Gastrocnemius medialis (tissue), 4 donors: Measurements from ENCODE around the gene AXL. TPM values are rescaled to one million over a fixed set of nuclear protein-coding genes. Genes with fewer than 3 reads are reported as not detected.
"Not testable (repeated sequence)": the region's sequence is repeated elsewhere in the genome, so short reads cannot be mapped to it uniquely, and the experiment has no call there.

ENCODE experiments used
- ATAC-seq, 2 donors: fragments of 150-250 bp; one replicate each; pipeline ENCODE4 v1.9.1; 2016
- DNase-seq, 2 donors: peaks; one replicate each; pipeline ENCODE4 v3.0.0-alpha.2; 2019
- H3K27ac ChIP-seq, 4 donors: fragments of 200-600 bp; sonication (generic); 1 replicate in 1 of 4; 2 replicates in 3 of 4; pipeline ENCODE4 v1.5.1; 2016 to 2018; ENCODE audit warnings: mild to moderate bottlenecking in 2 of 4, moderate library complexity in 1 of 4
- H3K27me3 ChIP-seq, 3 donors: fragments of 200-600 bp; sonication (generic) in 2 of 3; 1 replicate in 1 of 3; 2 replicates in 2 of 3; pipeline versions ENCODE4 v1.5.1 to v1.6.0; 2016 to 2019; ENCODE audit warnings: mild to moderate bottlenecking in 1 of 3, moderate library complexity in 1 of 3
- H3K36me3 ChIP-seq, 2 donors: fragments of 200-600 bp; sonication (generic) in 1 of 2; one replicate each; pipeline ENCODE4 v1.5.1; 2017 to 2018
- H3K4me1 ChIP-seq, 2 donors: fragments of 200-600 bp; sonication (generic) in 1 of 2; one replicate each; pipeline ENCODE4 v1.5.1; 2016 to 2017; ENCODE audit warnings: mild to moderate bottlenecking in 2 of 2
- H3K4me3 ChIP-seq, 4 donors: fragments of 200-600 bp; sonication (generic) in 3 of 4; 1 replicate in 1 of 4; 2 replicates in 3 of 4; pipeline ENCODE4 v1.5.1; 2016 to 2019; ENCODE audit warnings: mild to moderate bottlenecking in 2 of 4
- H3K9me3 ChIP-seq, 3 donors: fragments of 200-600 bp; sonication (generic) in 2 of 3; 1 replicate in 1 of 3; 2 replicates in 2 of 3; pipeline ENCODE4 v1.5.1; 2016 to 2019
- CTCF ChIP-seq, 5 experiments: fragments of 450-650 bp in 3 of 5; fragments of 200-600 bp in 2 of 5; sonication (generic) in 2 of 5; IDR thresholded peaks in 4 of 5; conservative IDR thresholded peaks in 1 of 5; 1 replicate in 4 of 5; 2 replicates in 1 of 5; pipeline ENCODE4 v1.5.1; 2016 to 2019; ENCODE audit warnings: antibody characterized with exemption in 5 of 5, mild to moderate bottlenecking in 3 of 5, moderate library complexity in 3 of 5
- POLR2A ChIP-seq, 2 donors: fragments of 450-650 bp; IDR thresholded peaks; one replicate each; pipeline ENCODE4 v1.6.1; 2017; ENCODE audit warnings: antibody characterized with exemption in 2 of 2, mild to moderate bottlenecking in 2 of 2, moderate library complexity in 2 of 2
- in situ Hi-C, 4 donors: fragments of 200-750 bp; cut with MboI; loops; one replicate each; pipeline versions ENCODE4 v1.15.0 to v1.8.0; 2017; ENCODE audit warnings: low sequenced_read_pairs in 4 of 4
- intact Hi-C: fragments of 100-400 bp; cut with DNase I; formaldehyde crosslinking; loops from one replicate; pipeline ENCODE4 v1.15.1; 2023; ENCODE audit warnings: low total_unique reads
- total RNA-seq, 4 donors: library from RNA; depleted of rRNA; stranded (reverse); fragments of >200 nt; gene quantifications; one replicate each; pipeline versions ENCODE4 v1.1.0 to v1.2.3, GENCODE V29; 2016

Gene AXL
- total RNA-seq, 4 donors from 2014 or later, result 17.4 to 49.2 (median 37.4) TPM

- Histone ChIP-seq H3K4me1 (no peaks in the 10 kb centered on the region), H3K36me3 (no peaks in the 10 kb centered on the region), H3K27ac (no peak overlapping the region), H3K9me3 (no peaks in the 10 kb centered on the region), H3K4me3 (no peak overlapping the region), H3K27me3 (peaks cover 23 to 32% (median 31%) of the 10 kb centered on the region in 3 donors)
- TF ChIP-seq CTCF (IDR thresholded peaks at IDR 0.05 in 4 of 5, conservative IDR thresholded peaks at IDR 0.05 in 1 of 5) (no peak), POLR2A (IDR thresholded peaks at IDR 0.05) (no peak)
- intact Hi-C loops, result no loop called here
- in situ Hi-C loops, result no loop called here
- DNase-seq (no peak), ATAC-seq (no peak)
Measured at GRCh38 chr19:41195675-41196497, 23.1 kb upstream of the AXL start.

DNA sequence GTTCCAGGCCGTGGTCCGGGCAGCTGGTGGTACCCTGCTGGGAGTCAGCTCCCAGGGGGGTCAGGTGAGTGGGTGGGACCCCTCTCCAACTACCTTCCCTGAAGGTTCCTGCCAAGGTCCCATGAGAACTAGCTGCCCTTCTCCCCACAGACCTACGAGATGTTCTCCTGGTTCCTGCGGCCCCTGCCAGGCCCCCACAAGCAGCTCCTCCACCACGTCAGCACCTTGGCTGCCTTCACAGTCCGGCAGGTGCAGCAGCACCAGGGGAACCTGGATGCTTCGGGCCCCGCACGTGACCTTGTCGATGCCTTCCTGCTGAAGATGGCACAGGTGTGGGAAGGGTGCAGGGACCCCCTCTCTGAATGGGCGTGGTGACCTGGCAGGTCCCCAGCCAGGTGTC, 20.5 kb upstream of the AXL start:
- DNase-seq (no peak), ATAC-seq (no peak)
- no peaks in the 10 kb centered on the region for H3K4me1 ChIP-seq
- H3K9me3 ChIP-seq, result no peaks in the 10 kb centered on the region
- no peak for TF ChIP-seq POLR2A (IDR thresholded peaks at IDR 0.05)
- TF ChIP-seq CTCF (IDR thresholded peaks at IDR 0.05 in 4 of 5, conservative IDR thresholded peaks at IDR 0.05 in 1 of 5), result no peak
- in situ Hi-C loops, result no loop called here
- no peaks in the 10 kb centered on the region for H3K36me3 ChIP-seq
- no peak overlapping the region for H3K27ac ChIP-seq
- no peak overlapping the region for H3K4me3 ChIP-seq
- H3K27me3 ChIP-seq, result peaks cover 3 to 11% (median 6%) of the 10 kb centered on the region in 3 donors
- intact Hi-C loops, result no loop called here

GRCh38 chr19:41203371-41203770, 15.7 kb upstream of the AXL start:
- TF ChIP-seq POLR2A (IDR thresholded peaks at IDR 0.05) (no peak), CTCF (IDR thresholded peaks at IDR 0.05 in 4 of 5, conservative IDR thresholded peaks at IDR 0.05 in 1 of 5) (no peak)
- Histone ChIP-seq H3K27ac (no peak overlapping the region), H3K9me3 (no peaks in the 10 kb centered on the region), H3K27me3 (no peaks in the 10 kb centered on the region), H3K4me1 (no peaks in the 10 kb centered on the region), H3K36me3 (no peaks in the 10 kb centered on the region), H3K4me3 (no peak overlapping the region)
- in situ Hi-C loops, result loop anchor here in 3 of 4 donors (5.0 kb wide), 1 partner anchor 59 kb away; the partner anchor contains the start of gene HNRNPUL1 (in 3 of the 3)
- intact Hi-C loops, result loop anchor here (5.0 kb wide), 1 partner anchor 149 kb away; the partner anchor contains the start of gene TGFB1
- ATAC-seq (no peak), DNase-seq (no peak)

DNA sequence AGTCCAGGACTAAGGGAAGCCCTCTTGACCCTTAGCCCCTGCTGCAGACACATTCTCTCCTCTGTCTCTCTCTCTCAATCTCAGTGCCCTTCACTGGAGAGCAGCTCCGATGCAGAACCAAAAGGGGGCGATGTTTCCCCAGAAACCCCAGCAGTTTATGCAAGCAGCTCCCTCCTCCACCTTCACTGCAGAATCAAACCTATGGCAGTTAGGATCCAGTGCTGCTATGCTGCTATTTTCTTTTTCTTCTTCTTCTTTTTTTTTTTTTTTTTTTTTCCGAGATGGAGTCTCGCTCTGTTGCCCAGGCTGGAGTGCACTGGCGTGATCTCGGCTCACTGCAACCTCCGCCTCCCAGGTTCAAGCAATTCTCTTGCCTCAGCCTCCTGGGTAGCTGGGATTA, 14.7 kb upstream of the AXL start:
- intact Hi-C loops (loop anchor here (1.0 to 5.0 kb wide), 3 partner anchors 58 to 148 kb away; partner anchors contain the start of gene TGFB1), in situ Hi-C loops (loop anchor here in 3 of 4 donors (5.0 kb wide), 1 partner anchor 58 kb away; the partner anchor contains the start of gene HNRNPUL1 (in 3 of the 3))
- H3K27ac ChIP-seq, H3K36me3 ChIP-seq, H3K9me3 ChIP-seq, H3K27me3 ChIP-seq, H3K4me3 ChIP-seq, H3K4me1 ChIP-seq: not testable (repeated sequence)
- DNase-seq, result peak; percentile 68 to 71
- TF ChIP-seq CTCF (IDR thresholded peaks at IDR 0.05 in 4 of 5, conservative IDR thresholded peaks at IDR 0.05 in 1 of 5), result peak; percentile 77 to 84 (median 80)
- ATAC-seq, result peak; percentile 88 to 89
